ENCODE data around the gene OR12D1. TPM values are rescaled to one million over a fixed set of nuclear protein-coding genes. Genes with fewer than 3 reads are reported as not detected.
"Not testable (repeated sequence)": the region's sequence is repeated elsewhere in the genome, so short reads cannot be mapped to it uniquely, and the experiment has no call there.

Gene OR12D1
- not detected in 2 replicates for total RNA-seq

- Mint-ChIP-seq H3K9me3 (peaks cover 10% of the 10 kb centered on the region), H3K27me3 (ENCODE audit: insufficient read depth) (peaks cover 13% of the 10 kb centered on the region), H3K4me3 (no peak within 1 kb of the TSS), H3K4me1 (ENCODE audit: low read depth) (no peaks in the 10 kb centered on the region), H3K36me3 (ENCODE audit: low read depth) (no peaks in the 10 kb centered on the region), H3K27ac (no peak within 1 kb of the TSS)
- no peak for DNase-seq (ENCODE audit: low spot score)
- intact Hi-C loops (cut with micrococcal nuclease) = no loop called here
Observed at GRCh38 chr6:29414588-29414987, at the start of gene OR12D1. TSS of gene OR12D1 (plus strand) at chr6:29414928.

DNA sequence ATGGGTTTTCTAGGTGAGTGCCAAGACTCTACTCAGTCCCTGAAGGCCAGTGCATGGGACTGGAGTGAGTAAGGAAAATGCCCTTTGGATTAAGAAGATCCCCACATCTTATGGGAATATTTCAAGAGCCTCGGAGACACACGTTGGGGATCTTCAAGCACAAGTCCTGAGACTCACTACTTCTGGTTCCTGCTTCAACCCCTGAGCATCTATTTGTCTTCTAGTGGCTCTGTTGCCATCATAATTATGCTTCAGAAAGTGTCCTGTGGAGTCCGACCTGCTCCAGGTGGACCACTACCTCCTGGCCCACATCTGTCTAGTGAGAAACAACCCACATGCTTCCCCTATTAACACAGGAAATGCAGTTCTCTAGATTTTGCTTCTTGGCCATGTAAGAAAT is 46.0 kb upstream of the OR12D1 start, which contains the start of gene OR5V1:
Gene OR5V1 (minus strand): TSS at position 101 of the 400 bp plus-strand sequence. CDS start 12,670 bp downstream, outside the sequence.
- Mint-ChIP-seq H3K36me3 (ENCODE audit: low read depth) (no peaks in the 10 kb centered on the region), H3K4me1 (ENCODE audit: low read depth) (no peaks in the 10 kb centered on the region), H3K9me3 (no peaks in the 10 kb centered on the region), H3K4me3 (no peak within 1 kb of the TSS), H3K27ac (no peak within 1 kb of the TSS), H3K27me3 (ENCODE audit: insufficient read depth) (peaks cover 6% of the 10 kb centered on the region)
- intact Hi-C loops (cut with micrococcal nuclease) = no loop called here
- DNase-seq (ENCODE audit: low spot score) = no peak

DNA sequence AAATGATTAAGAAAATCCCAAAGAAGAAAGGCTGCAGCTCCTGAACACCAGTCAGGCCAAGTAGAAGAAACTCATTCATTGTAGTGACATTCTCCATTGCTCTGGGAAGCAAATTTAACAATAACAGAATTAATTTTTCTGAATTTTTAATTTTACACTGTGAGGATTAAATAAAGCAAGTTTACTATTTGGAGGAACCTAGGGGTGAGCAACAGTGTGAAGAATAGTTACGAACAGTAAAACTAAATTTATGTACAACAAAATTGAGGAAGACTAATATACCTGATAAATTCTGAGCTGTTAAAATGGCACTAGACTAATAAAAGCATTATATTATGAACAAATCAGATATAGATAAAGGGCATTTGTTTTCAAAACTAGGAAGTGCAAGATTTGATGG is 39.5 kb upstream of the OR12D1 start, which contains the start of gene OR12D3:
Gene OR12D3 (minus strand): TSS at position 101 of the 400 bp plus-strand sequence. CDS start 4 bp downstream, at position 97.
- H3K4me3 Mint-ChIP-seq = no peak within 1 kb of the TSS
- DNase-seq (ENCODE audit: low spot score) = no peak
- intact Hi-C loops (cut with micrococcal nuclease) = no loop called here
- no peaks in the 10 kb centered on the region for H3K9me3 Mint-ChIP-seq
- no peaks in the 10 kb centered on the region for H3K4me1 Mint-ChIP-seq (ENCODE audit: low read depth)
- H3K27ac Mint-ChIP-seq = no peak within 1 kb of the TSS
- peaks cover 3% of the 10 kb centered on the region for H3K27me3 Mint-ChIP-seq (ENCODE audit: insufficient read depth)
- no peaks in the 10 kb centered on the region for H3K36me3 Mint-ChIP-seq (ENCODE audit: low read depth)

DNA sequence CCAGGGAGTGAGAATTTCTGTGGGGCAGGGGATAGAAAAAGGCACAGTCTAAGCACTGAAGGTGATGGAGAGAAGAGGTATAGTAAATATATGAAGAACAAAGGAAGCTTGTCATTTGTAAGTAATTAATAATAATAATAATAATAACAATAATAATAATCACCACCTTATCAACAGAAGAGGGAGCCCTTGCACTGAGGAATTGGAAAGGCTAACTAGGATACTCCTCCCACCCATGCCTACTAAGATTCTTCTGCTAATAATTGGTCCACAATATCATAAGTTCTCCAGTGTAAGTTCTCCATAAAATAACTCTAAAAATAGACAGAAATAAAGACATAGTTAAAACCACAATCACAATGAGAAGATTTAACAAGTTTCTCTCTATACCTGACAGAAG is 38.7 kb upstream of the OR12D1 start:
- Mint-ChIP-seq H3K4me1 (ENCODE audit: low read depth) (no peaks in the 10 kb centered on the region), H3K27me3 (ENCODE audit: insufficient read depth) (peaks cover 3% of the 10 kb centered on the region), H3K36me3 (ENCODE audit: low read depth) (no peaks in the 10 kb centered on the region), H3K4me3 (no peak overlapping the region), H3K9me3 (no peaks in the 10 kb centered on the region), H3K27ac (no peak overlapping the region)
- intact Hi-C loops (cut with micrococcal nuclease) = no loop called here
- no peak for DNase-seq (ENCODE audit: low spot score)

GRCh38 chr6:29388533-29388932 is 26.2 kb upstream of the OR12D1 start:
- Mint-ChIP-seq H3K27me3 (ENCODE audit: insufficient read depth) (peaks cover 4% of the 10 kb centered on the region), H3K36me3 (ENCODE audit: low read depth) (no peaks in the 10 kb centered on the region), H3K4me1 (ENCODE audit: low read depth) (no peaks in the 10 kb centered on the region), H3K9me3 (no peaks in the 10 kb centered on the region), H3K4me3 (no peak overlapping the region), H3K27ac (no peak overlapping the region)
- intact Hi-C loops (cut with micrococcal nuclease) = no loop called here
- DNase-seq (ENCODE audit: low spot score) = no peak

- Mint-ChIP-seq H3K27ac (no peak within 1 kb of the TSS), H3K4me1 (ENCODE audit: low read depth) (no peaks in the 10 kb centered on the region), H3K36me3 (ENCODE audit: low read depth) (no peaks in the 10 kb centered on the region), H3K9me3 (no peaks in the 10 kb centered on the region), H3K4me3 (no peak within 1 kb of the TSS), H3K27me3 (ENCODE audit: insufficient read depth) (peaks cover 3% of the 10 kb centered on the region)
- no peak for DNase-seq (ENCODE audit: low spot score)
- intact Hi-C loops (cut with micrococcal nuclease) = no loop called here
Observed at GRCh38 chr6:29395331-29395730, 19.4 kb upstream of the OR12D1 start, which contains the start of gene OR12D2. TSS of gene OR12D2 (plus strand) at chr6:29395631. CDS start at chr6:29396700, 1,069 bp downstream.

- no peak overlapping the region for H3K27ac Mint-ChIP-seq
- H3K9me3 Mint-ChIP-seq = no peaks in the 10 kb centered on the region
- H3K36me3 Mint-ChIP-seq (ENCODE audit: low read depth) = no peaks in the 10 kb centered on the region
- intact Hi-C loops (cut with micrococcal nuclease) = no loop called here
- no peaks in the 10 kb centered on the region for H3K4me1 Mint-ChIP-seq (ENCODE audit: low read depth)
- DNase-seq (ENCODE audit: low spot score) = no peak
- H3K27me3 Mint-ChIP-seq (ENCODE audit: insufficient read depth) = no peaks in the 10 kb centered on the region
- no peak overlapping the region for H3K4me3 Mint-ChIP-seq
Observed at GRCh38 chr6:29399525-29399924, 15.2 kb upstream of the OR12D1 start.

GRCh38 chr6:29403801-29404200 is 10.9 kb upstream of the OR12D1 start:
- intact Hi-C loops (cut with micrococcal nuclease) = no loop called here
- no peaks in the 10 kb centered on the region for H3K27me3 Mint-ChIP-seq (ENCODE audit: insufficient read depth)
- no peak overlapping the region for H3K27ac Mint-ChIP-seq
- DNase-seq (ENCODE audit: low spot score) = no peak
- no peaks in the 10 kb centered on the region for H3K9me3 Mint-ChIP-seq
- H3K36me3 Mint-ChIP-seq (ENCODE audit: low read depth) = no peaks in the 10 kb centered on the region
- H3K4me3 Mint-ChIP-seq = no peak overlapping the region
- H3K4me1 Mint-ChIP-seq (ENCODE audit: low read depth) = no peaks in the 10 kb centered on the region

- Mint-ChIP-seq H3K4me3 (no peak overlapping the region), H3K9me3 (no peaks in the 10 kb centered on the region), H3K4me1 (ENCODE audit: low read depth) (no peaks in the 10 kb centered on the region), H3K27me3 (ENCODE audit: insufficient read depth) (peaks cover 6% of the 10 kb centered on the region), H3K36me3 (ENCODE audit: low read depth) (no peaks in the 10 kb centered on the region), H3K27ac (no peak overlapping the region)
- intact Hi-C loops (cut with micrococcal nuclease) = no loop called here
- DNase-seq (ENCODE audit: low spot score) = no peak
Observed at GRCh38 chr6:29419516-29419915, 4.8 kb downstream of the OR12D1 start.

DNA sequence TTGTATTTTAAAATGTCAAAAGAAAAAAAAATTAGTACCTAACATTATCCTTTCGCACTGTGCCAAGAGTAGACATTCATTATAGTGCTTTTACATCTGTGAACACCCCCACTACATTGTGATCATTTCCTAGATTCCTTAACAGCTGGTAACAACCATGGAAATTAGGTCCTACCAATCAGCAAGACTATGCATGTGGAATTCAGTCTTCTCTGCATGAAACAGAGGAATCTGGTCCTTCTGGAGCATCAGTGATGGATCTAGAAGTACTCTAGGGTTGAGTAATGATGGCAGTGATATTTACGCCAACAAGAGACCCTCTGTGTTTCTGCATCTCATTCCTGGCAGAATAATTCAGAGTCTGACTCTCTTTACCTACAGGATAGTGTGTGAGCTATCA is 9.4 kb downstream of the OR12D1 start:
- Mint-ChIP-seq H3K4me3 (no peak overlapping the region), H3K36me3 (ENCODE audit: low read depth) (no peaks in the 10 kb centered on the region), H3K9me3 (no peaks in the 10 kb centered on the region), H3K4me1 (ENCODE audit: low read depth) (no peaks in the 10 kb centered on the region), H3K27me3 (ENCODE audit: insufficient read depth) (peaks cover 8% of the 10 kb centered on the region), H3K27ac (no peak overlapping the region)
- intact Hi-C loops (cut with micrococcal nuclease) = no loop called here
- DNase-seq (ENCODE audit: low spot score) = no peak

DNA sequence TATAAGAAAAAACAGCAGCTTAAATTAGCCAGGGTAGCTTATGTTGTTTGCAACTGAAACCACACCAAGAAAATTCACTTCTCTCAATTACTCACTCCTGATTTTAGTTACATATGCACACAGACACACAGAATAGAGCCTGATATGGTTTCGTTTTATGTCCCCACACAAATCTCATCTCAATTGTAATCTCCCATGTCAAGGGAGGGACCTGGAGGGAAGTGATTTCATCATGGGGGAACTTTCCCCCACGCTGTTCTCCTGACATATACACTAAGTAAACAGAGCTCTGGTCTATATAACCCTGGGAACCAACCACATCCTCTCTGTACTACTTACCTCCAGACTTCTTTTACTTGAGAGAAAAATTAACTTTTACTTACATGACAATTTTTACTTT is 9.8 kb downstream of the OR12D1 start:
- no peak for DNase-seq (ENCODE audit: low spot score)
- Mint-ChIP-seq H3K4me1 (ENCODE audit: low read depth) (no peaks in the 10 kb centered on the region), H3K27me3 (ENCODE audit: insufficient read depth) (peaks cover 9% of the 10 kb centered on the region), H3K4me3 (no peak overlapping the region), H3K36me3 (ENCODE audit: low read depth) (no peaks in the 10 kb centered on the region), H3K9me3 (no peaks in the 10 kb centered on the region), H3K27ac (no peak overlapping the region)
- intact Hi-C loops (cut with micrococcal nuclease) = no loop called here

GRCh38 chr6:29425075-29425474 is 10.3 kb downstream of the OR12D1 start:
- Mint-ChIP-seq H3K36me3 (ENCODE audit: low read depth) (no peaks in the 10 kb centered on the region), H3K4me1 (ENCODE audit: low read depth) (no peaks in the 10 kb centered on the region), H3K27ac (no peak overlapping the region), H3K9me3 (no peaks in the 10 kb centered on the region), H3K4me3 (no peak overlapping the region), H3K27me3 (ENCODE audit: insufficient read depth) (peaks cover 9% of the 10 kb centered on the region)
- intact Hi-C loops (cut with micrococcal nuclease) = no loop called here
- DNase-seq (ENCODE audit: low spot score) = no peak

GRCh38 chr6:29426654-29427053 is 11.9 kb downstream of the OR12D1 start:
- H3K27ac Mint-ChIP-seq = no peak overlapping the region
- intact Hi-C loops (cut with micrococcal nuclease) = no loop called here
- H3K4me3 Mint-ChIP-seq = no peak overlapping the region
- H3K27me3 Mint-ChIP-seq (ENCODE audit: insufficient read depth) = peaks cover 12% of the 10 kb centered on the region
- H3K4me1 Mint-ChIP-seq (ENCODE audit: low read depth) = no peaks in the 10 kb centered on the region
- no peaks in the 10 kb centered on the region for H3K36me3 Mint-ChIP-seq (ENCODE audit: low read depth)
- no peaks in the 10 kb centered on the region for H3K9me3 Mint-ChIP-seq
- DNase-seq (ENCODE audit: low spot score) = no peak

DNA sequence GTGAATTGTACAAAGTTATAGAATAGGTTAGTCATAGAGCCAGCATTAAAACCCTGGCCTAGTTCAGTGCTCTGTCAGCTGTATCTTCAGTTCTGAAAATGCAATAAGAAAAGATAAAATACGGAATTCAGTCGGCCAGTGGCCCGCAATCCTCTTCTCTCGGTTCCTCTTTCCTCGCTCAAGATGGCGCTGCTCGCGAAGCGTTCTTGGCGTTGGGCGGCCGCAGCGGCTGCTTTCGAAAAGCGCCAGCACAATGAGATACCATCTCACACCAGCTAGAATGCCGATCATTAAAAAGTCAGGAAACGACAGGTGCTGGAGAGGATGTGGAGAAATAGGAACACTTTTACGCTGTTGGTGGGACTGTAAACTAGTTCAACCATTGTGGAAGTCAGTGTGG is 22.0 kb downstream of the OR12D1 start:
- DNase-seq (ENCODE audit: low spot score); H3K4me3 Mint-ChIP-seq; intact Hi-C loops (cut with micrococcal nuclease); H3K36me3 Mint-ChIP-seq (ENCODE audit: low read depth); H3K4me1 Mint-ChIP-seq (ENCODE audit: low read depth); H3K27ac Mint-ChIP-seq; H3K27me3 Mint-ChIP-seq (ENCODE audit: insufficient read depth); H3K9me3 Mint-ChIP-seq: not testable (repeated sequence)

Data from activated T-helper 1 cell treated with anti-CD3 and anti-CD28 coated beads, Interleukin-12 subunit alpha, Interleukin-12 subunit beta, Interleukin-2, Interleukin-4 antibody, amounts not matched to agents 30 ng/mL and 10 ng/mL and 1 ng/mL, durations not matched to agents 14 hours and 24 hours and 36 hours (primary cell).